K562 (cell line): Measurements from ENCODE around the gene ZP1. TPM values are rescaled to one million over a fixed set of nuclear protein-coding genes. Genes with fewer than 3 reads are reported as not detected.

Source experiments
- ATAC-seq: fragments of 200-7000 bp; cut with Tn5 transposase; 3 replicates; pipeline ENCODE4 v1.9.1; 2020; ENCODE audit warnings: moderate library complexity
- BruUV-seq: library from RNA; stranded (reverse); fragments of 400-500 nt; replicated peaks from 2 replicates; lab custom pipeline; 2021; lab: Mats Ljungman, UMichigan
- CTCF ChIA-PET: fragments of 300-600 bp; formaldehyde crosslinking; extraction: SDS; loops from one replicate; lab custom pipeline; 2021; ENCODE audit warnings: low intra/inter-chr PET ratio; lab: Yijun Ruan, JAX
- POLR2A ChIA-PET: fragments of 300-600, 350-650 bp; sonication (Branson Sonifier 250); formaldehyde crosslinking; extraction: SDS; loops from one replicate; lab custom pipeline; 2021; ENCODE audit warnings: antibody characterized with exemption, inconsistent platforms; lab: Yijun Ruan, JAX
- DNase-seq, 4 experiments: peaks; one replicate each; pipeline versions ENCODE4 v3.0.0 to v3.0.0-alpha.2; 2011 to 2018; ENCODE audit warnings: low spot score in 3 of 4, mixed read lengths in 3 of 4; ENCODE audit errors: extremely low read depth in 1 of 4
- FAIRE-seq: peaks from 2 replicates; lab custom pipeline; 2011; peaks lifted over from hg19 to GRCh38; lab: Jason Lieb, UNC
- H2AFZ ChIP-seq: 2 replicates; pipeline ENCODE4 v1.6.0; 2011; ENCODE audit warnings: low read depth, low read length, control low read depth, inconsistent platforms
- H3K27ac ChIP-seq: fragments of 200-600 bp; 3 replicates; pipeline ENCODE4 v1.8.0; 2011; ENCODE audit warnings: low read depth, mild to moderate bottlenecking, control low read depth, inconsistent platforms, low read length, moderate library complexity, mixed read lengths; ENCODE audit errors: extremely low read depth
- H3K27me3 ChIP-seq, 2 experiments: fragments of 300-600 bp in 1 of 2; 2 replicates in 1 of 2; 3 replicates in 1 of 2; pipeline versions ENCODE4 v1.6.0 to v1.8.0; 2011; ENCODE audit warnings: inconsistent platforms in 2 of 2, low read length in 2 of 2, mild to moderate bottlenecking in 1 of 2, mixed read lengths in 1 of 2, moderate library complexity in 1 of 2; ENCODE audit not compliant: control insufficient read depth in 2 of 2, insufficient read depth in 2 of 2
- H3K36me3 ChIP-seq: fragments of 300-600 bp; 3 replicates; pipeline ENCODE4 v1.8.0; 2011; ENCODE audit warnings: mild to moderate bottlenecking, low read length, inconsistent platforms; ENCODE audit not compliant: control insufficient read depth, insufficient read depth
- H3K4me1 ChIP-seq, 2 experiments: fragments of 200-600 bp in 1 of 2; replicated peaks in 1 of 2; 2 replicates in 1 of 2; 3 replicates in 1 of 2; pipeline versions ENCODE4 v1.5.1 to v1.8.0; 2011; ENCODE audit warnings: inconsistent platforms in 2 of 2, low read length in 2 of 2, mild to moderate bottlenecking in 1 of 2, mixed read lengths in 1 of 2, moderate library complexity in 1 of 2; ENCODE audit not compliant: control insufficient read depth in 2 of 2, insufficient read depth in 2 of 2
- H3K4me2 ChIP-seq: 2 replicates; pipeline ENCODE4 v1.6.1; 2011; ENCODE audit warnings: low read length, control low read depth, inconsistent platforms, mixed read lengths; ENCODE audit not compliant: insufficient read depth
- H3K4me3 ChIP-seq: fragments of 200-600 bp; sonication (generic), shearing (Covaris generic); 2 replicates; pipeline ENCODE4 v1.5.1; 2016; ENCODE audit warnings: control low read depth, inconsistent platforms
- H3K79me2 ChIP-seq: fragments of 200-600 bp; 3 replicates; pipeline ENCODE4 v1.8.0; 2011; ENCODE audit warnings: low read length, inconsistent platforms; ENCODE audit not compliant: control insufficient read depth, insufficient read depth
- H3K9ac ChIP-seq, 2 experiments: 2 replicates each; pipeline versions ENCODE4 v1.6.0 to v1.6.1; 2011; ENCODE audit warnings: low read depth in 2 of 2, low read length in 2 of 2, control low read depth in 1 of 2, inconsistent platforms in 1 of 2, mild to moderate bottlenecking in 1 of 2, mixed read lengths in 1 of 2; ENCODE audit not compliant: insufficient read depth in 1 of 2
- H3K9me1 ChIP-seq: one replicate; pipeline ENCODE4 v1.6.0; 2011; ENCODE audit warnings: inconsistent platforms, mild to moderate bottlenecking, low read length, moderate library complexity; ENCODE audit not compliant: control insufficient read depth, insufficient read depth
- H3K9me3 ChIP-seq: replicated peaks from 2 replicates; pipeline ENCODE4 v1.5.1; 2011; ENCODE audit warnings: low read depth, low read length, inconsistent platforms; ENCODE audit not compliant: control insufficient read depth, insufficient read depth
- H4K20me1 ChIP-seq: replicated peaks from 2 replicates; pipeline ENCODE4 v1.6.1; 2011; ENCODE audit warnings: low read length, inconsistent platforms, mixed read lengths; ENCODE audit not compliant: control insufficient read depth, insufficient read depth
- BCLAF1 ChIP-seq, 2 experiments: fragments of 450-650 bp in 1 of 2; IDR thresholded peaks; 2 replicates each; pipeline ENCODE4 v1.6.1; 2011 to 2017; ENCODE audit warnings: low read depth in 2 of 2, antibody characterized with exemption in 1 of 2, borderline replicate concordance in 1 of 2, low read length in 1 of 2, mild to moderate bottlenecking in 1 of 2, mixed read lengths in 1 of 2; ENCODE audit not compliant: control insufficient read depth in 1 of 2
- BDP1 ChIP-seq: IDR thresholded peaks from 3 replicates; pipeline ENCODE4 v1.6.1; 2011; ENCODE audit not compliant: insufficient read length, insufficient read depth
- EZH2 ChIP-seq: IDR thresholded peaks from 2 replicates; pipeline ENCODE4 v1.6.1; 2012; ENCODE audit warnings: low read depth, mild to moderate bottlenecking, inconsistent platforms, low read length, borderline replicate concordance
- GMEB1 ChIP-seq: fragments of 250-450 bp; sonication (Bioruptor Pico); IDR thresholded peaks from 2 replicates; pipeline ENCODE4 v1.4.0; 2020; ENCODE audit warnings: mild to moderate bottlenecking
- MYBL2 ChIP-seq, 2 experiments: fragments of 450-650 bp in 1 of 2; sonication (generic) in 1 of 2; formaldehyde crosslinking in 1 of 2; IDR thresholded peaks; 2 replicates each; pipeline versions ENCODE4 v1.6.1 to v1.8.1; 2017 to 2022; ENCODE audit warnings: borderline replicate concordance in 1 of 2, inconsistent platforms in 1 of 2, low read depth in 1 of 2, mild to moderate bottlenecking in 1 of 2, missing genetic modification reagents in 1 of 2, moderate library complexity in 1 of 2
- POU5F1 ChIP-seq: fragments of 150-350 bp; IDR thresholded peaks from 2 replicates; pipeline ENCODE4 v1.6.1; 2014; ENCODE audit warnings: borderline replicate concordance, low read length, low read depth, mild to moderate bottlenecking; ENCODE audit not compliant: partially characterized antibody
- SP2 ChIP-seq: IDR thresholded peaks from 2 replicates; pipeline ENCODE4 v1.6.1; 2011; ENCODE audit warnings: mild to moderate bottlenecking, low read depth, low read length, moderate library complexity; ENCODE audit not compliant: poor library complexity, severe bottlenecking; ENCODE audit errors: extremely low read depth
- TRIM24 ChIP-seq, 2 experiments: fragments of 450-650 bp; IDR thresholded peaks; 2 replicates each; pipeline ENCODE4 v1.6.1; 2016
- XRCC5 ChIP-seq: fragments of 200-400 bp; formaldehyde crosslinking; IDR thresholded peaks from 2 replicates; pipeline ENCODE4 v1.6.1; 2017; ENCODE audit warnings: low read depth, mild to moderate bottlenecking, low read length
- ZNF274 ChIP-seq: IDR thresholded peaks from 2 replicates; pipeline ENCODE4 v1.6.1; 2011; ENCODE audit warnings: low read depth, mild to moderate bottlenecking, low read length, moderate library complexity, borderline replicate concordance
- ZNF551 ChIP-seq: fragments of 250-450 bp; sonication (Bioruptor Pico); IDR thresholded peaks from 2 replicates; pipeline ENCODE4 v1.5.0; 2021; ENCODE audit warnings: mild to moderate bottlenecking, moderate library complexity
- WGBS: fragments of 100-300 bp; shearing (Covaris generic); methylation state at CpG from one replicate; pipeline ENCODE4 v1.1.6; 2016; ENCODE audit warnings: low coverage, mixed read lengths; ENCODE audit not compliant: insufficient coverage; ENCODE audit errors: missing lambda C conversion rate; 5-methylcytosine and 5-hydroxymethylcytosine counted together
- in situ Hi-C: fragments of 300-500 bp; cut with MboI; formaldehyde crosslinking; loops from 4 replicates; pipeline ENCODE4 v1.15.0; 2018; ENCODE audit warnings: inconsistent platforms, mixed read lengths
- intact Hi-C: fragments of 100-400 bp; cut with micrococcal nuclease; formaldehyde crosslinking; loops from 2 replicates; pipeline ENCODE4 v1.14.2; 2022
- polyA plus RNA-seq, 8 experiments: library from polyadenylated mRNA; depleted of rRNA in 4 of 8; stranded (reverse) in 5 of 8; unstranded in 3 of 8; fragments of >200 nt; fragmentation: Nextera tagmentation in 2 of 8; fragmentation: Illumina TruSeq in 1 of 8; extraction: Ambion mirVana in 2 of 8; extraction: Trizol in 1 of 8; gene quantifications; 2 replicates each; pipeline versions ENCODE4 v1.2.1 to v1.2.3, GENCODE V29; 2011 to 2014; ENCODE audit warnings: inconsistent platforms in 1 of 8, missing spikeins in 1 of 8
- total RNA-seq, 7 experiments: library from RNA; depleted of rRNA in 6 of 7; stranded (reverse); fragments of >200 nt in 6 of 7; fragmentation: Illumina TruSeq in 2 of 7; extraction: Trizol in 2 of 7; gene quantifications; 2 replicates each; pipeline versions ENCODE4 v1.2.1 to v1.2.3, GENCODE V29; 2011 to 2021; ENCODE audit warnings: low replicate concordance in 1 of 7
- TF ChIP-seq, protein P1 (sequence below): fragments of 450-650 bp; IDR thresholded peaks from 2 replicates; pipeline ENCODE4 v1.6.1; 2016; ENCODE audit warnings: low read depth, mild to moderate bottlenecking, moderate library complexity
- TF ChIP-seq, protein P2 (sequence below): fragments of 250-450 bp; sonication (Bioruptor Pico); IDR thresholded peaks from 2 replicates; pipeline ENCODE4 v1.5.0; 2021

ZP1 gene
- total and polyA plus RNA-seq, 9 of the 15 experiments (the other 6 are each of a cell fraction or from before 2014, with no cell fraction given) = 0.11 to 0.15 TPM; not detected in 7

- no peak overlapping the region for H3K4me3 ChIP-seq
- peaks cover 23% of the 10 kb centered on the region for H4K20me1 ChIP-seq
- WGBS = 5% methylated on average over 7 of the region's 7 CpGs
- no TSS peak for BruUV-seq
- no peaks in the 10 kb centered on the region for H3K9me1 ChIP-seq
- no peak overlapping the region for H2AFZ ChIP-seq
- H3K9me3 ChIP-seq = no peaks in the 10 kb centered on the region
- POLR2A ChIA-PET = interaction anchor here (0.7 to 1.9 kb wide), 5 partner anchors 14 to 51 kb away, joined by 3 to 7 read pairs (median 6); partner anchors contain the start of gene PTGDR2
- peaks cover 7 to 32% of the 10 kb centered on the region in 2 experiments for H3K4me1 ChIP-seq
- intact Hi-C loops = no loop called here
- H3K27ac ChIP-seq = peak overlapping the region; percentile 46; the same call in 2 of the 3 replicates
- DNase-seq = peak; percentile 68 to 95 (median 80)
- peak; percentile 92 for ATAC-seq
- peak overlapping the region in 1 of 2 experiments; percentile 18; a peak in 1 of 4 replicates for H3K9ac ChIP-seq
- CTCF ChIA-PET = interaction anchor here (2.3 kb wide), 1 partner anchor 60 kb away, joined by 12 read pairs; no protein-coding TSS in a partner anchor
- H3K4me2 ChIP-seq = peak overlapping the region; percentile 43; the same call in 1 of the 2 replicates
- in situ Hi-C loops = loop anchor here (5.0 kb wide), 1 partner anchor 54 kb away; no protein-coding TSS in a partner anchor
- H3K36me3 ChIP-seq = peaks cover 70% of the 10 kb centered on the region
- FAIRE-seq = peak; percentile 91
- H3K79me2 ChIP-seq = no peaks in the 10 kb centered on the region
- H3K27me3 ChIP-seq = no peaks in the 10 kb centered on the region
- no peak for TF ChIP-seq MYBL2 (IDR thresholded peaks at IDR 0.05; ENCODE audit: low read depth)
- TF ChIP-seq MYBL2 (CRISPR knock-in tag; IDR thresholded peaks at IDR 0.05; ENCODE audit: borderline replicate concordance) = no peak
- no peak for TF ChIP-seq SP2
- no peak for TF ChIP-seq POU5F1
- no peak for TF ChIP-seq ZNF551
- TF ChIP-seq GMEB1 (CRISPR knock-in tag) = no peak
- TF ChIP-seq ZNF274 = no peak
- TF ChIP-seq XRCC5 = 0 out of 2 replicates have a peak, but pooled peaks have one; percentile 39
- no peak for TF ChIP-seq BDP1
- TF ChIP-seq, protein P1, sequence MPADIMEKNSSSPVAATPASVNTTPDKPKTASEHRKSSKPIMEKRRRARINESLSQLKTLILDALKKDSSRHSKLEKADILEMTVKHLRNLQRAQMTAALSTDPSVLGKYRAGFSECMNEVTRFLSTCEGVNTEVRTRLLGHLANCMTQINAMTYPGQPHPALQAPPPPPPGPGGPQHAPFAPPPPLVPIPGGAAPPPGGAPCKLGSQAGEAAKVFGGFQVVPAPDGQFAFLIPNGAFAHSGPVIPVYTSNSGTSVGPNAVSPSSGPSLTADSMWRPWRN = peak; percentile 62
- TF ChIP-seq, protein P2, sequence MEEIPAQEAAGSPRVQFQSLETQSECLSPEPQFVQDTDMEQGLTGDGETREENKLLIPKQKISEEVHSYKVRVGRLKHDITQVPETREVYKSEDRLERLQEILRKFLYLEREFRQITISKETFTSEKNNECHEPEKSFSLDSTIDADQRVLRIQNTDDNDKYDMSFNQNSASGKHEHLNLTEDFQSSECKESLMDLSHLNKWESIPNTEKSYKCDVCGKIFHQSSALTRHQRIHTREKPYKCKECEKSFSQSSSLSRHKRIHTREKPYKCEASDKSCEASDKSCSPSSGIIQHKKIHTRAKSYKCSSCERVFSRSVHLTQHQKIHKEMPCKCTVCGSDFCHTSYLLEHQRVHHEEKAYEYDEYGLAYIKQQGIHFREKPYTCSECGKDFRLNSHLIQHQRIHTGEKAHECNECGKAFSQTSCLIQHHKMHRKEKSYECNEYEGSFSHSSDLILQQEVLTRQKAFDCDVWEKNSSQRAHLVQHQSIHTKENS = no peak
- no peak for TF ChIP-seq BCLAF1 (IDR thresholded peaks at IDR 0.05; ENCODE audit: borderline replicate concordance in 1 of 2, control insufficient read depth in 1 of 2, low read depth in 2 of 2, low read length in 1 of 2)
- TF ChIP-seq TRIM24 (IDR thresholded peaks at IDR 0.05) = no peak
- no peak for TF ChIP-seq EZH2
Measured at GRCh38 chr11:60891103-60891741, 23.9 kb downstream of the ZP1 start.
